Raji (cell line): ENCODE data around the gene MOG.

Source experiments
- POLR2A ChIP-seq: IDR thresholded peaks from 2 replicates; pipeline ENCODE4 v1.6.1; 2011; ENCODE audit warnings: low read depth, low read length, control low read depth; ENCODE audit not compliant: insufficient read depth

Gene MOG

DNA sequence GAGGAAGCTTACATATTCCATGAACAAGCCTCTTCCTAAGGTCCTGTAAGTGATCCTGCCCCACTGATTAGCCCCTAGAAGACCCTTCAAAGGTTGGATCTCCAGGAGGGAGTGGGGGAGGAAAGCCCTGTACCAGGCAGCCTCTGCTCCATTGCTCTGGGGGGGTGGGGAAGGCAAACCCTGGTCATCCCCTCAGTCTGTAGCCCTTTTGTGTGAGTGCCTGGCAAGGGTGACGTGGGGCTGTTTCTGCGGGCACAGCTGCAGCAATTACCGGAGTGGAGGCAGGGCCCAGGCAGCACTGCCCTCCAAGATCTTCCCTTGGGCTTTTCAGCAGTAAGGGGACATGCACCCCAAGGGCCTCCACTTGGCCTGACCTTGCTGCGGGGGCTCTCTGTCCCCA, at the start of gene MOG:
MOG (plus strand) TSS at position 295 of the 400 bp plus-strand sequence. CDS start 118 bp downstream, outside the sequence.
- no peak for TF ChIP-seq POLR2A

DNA sequence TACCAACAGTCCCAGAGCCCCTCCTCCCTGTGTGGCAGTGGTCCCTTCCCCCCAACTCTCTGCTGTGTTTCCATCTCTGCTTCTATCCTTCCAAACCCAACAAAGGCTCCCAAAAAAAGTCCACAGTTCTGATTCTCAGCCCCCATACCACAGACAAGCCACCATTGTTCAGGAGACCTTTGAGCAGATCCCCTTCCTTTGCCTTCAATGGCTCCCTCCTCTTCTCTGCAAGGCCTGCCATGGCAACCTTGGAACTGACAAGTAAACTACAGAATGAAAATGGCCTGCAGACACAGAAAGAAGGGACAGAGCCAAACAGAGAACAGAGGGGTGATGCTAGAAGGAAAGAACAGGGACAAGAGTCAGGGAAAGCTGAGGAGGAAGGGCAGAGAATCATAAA, 48.8 kb upstream of the MOG start:
- no peak for TF ChIP-seq POLR2A

DNA sequence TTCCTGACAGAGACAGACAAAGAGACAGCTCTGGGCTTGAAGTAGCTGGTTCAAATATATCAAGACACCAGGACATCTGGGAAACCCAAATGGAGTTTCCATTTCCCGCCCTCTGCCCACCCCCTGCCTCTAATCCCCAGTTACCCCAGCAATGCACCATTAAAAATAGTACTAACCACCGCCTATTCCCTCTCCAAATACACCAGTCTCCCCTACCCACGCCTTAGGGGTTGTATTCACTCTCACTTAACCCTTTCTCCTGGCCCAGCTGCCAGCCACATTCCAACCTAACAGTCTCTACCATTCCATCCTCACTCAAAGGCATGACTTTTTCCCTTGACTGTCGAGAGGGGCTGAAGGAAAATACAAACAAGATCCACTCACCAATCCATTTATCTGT, 46.4 kb upstream of the MOG start:
- TF ChIP-seq POLR2A: no peak

DNA sequence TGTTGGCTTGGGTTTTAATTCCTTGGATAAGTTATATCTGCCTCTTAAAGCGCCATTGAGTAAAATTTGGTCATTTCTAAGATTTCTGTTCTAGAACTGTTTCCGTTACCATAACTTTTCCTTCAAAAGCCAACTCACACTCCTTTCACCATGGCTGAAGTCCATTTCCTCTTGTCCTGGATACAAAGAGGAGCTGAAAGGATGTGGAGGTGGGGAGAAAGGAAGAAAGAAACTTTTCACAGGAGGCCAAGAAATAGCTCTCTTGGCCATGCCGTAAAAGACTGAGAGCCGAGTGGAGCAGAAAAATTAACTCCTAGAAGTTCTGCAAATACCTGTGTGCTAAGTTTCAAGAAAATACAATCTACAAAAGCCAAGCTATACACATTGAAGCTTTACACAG, 45.5 kb upstream of the MOG start:
- TF ChIP-seq POLR2A: no peak

DNA sequence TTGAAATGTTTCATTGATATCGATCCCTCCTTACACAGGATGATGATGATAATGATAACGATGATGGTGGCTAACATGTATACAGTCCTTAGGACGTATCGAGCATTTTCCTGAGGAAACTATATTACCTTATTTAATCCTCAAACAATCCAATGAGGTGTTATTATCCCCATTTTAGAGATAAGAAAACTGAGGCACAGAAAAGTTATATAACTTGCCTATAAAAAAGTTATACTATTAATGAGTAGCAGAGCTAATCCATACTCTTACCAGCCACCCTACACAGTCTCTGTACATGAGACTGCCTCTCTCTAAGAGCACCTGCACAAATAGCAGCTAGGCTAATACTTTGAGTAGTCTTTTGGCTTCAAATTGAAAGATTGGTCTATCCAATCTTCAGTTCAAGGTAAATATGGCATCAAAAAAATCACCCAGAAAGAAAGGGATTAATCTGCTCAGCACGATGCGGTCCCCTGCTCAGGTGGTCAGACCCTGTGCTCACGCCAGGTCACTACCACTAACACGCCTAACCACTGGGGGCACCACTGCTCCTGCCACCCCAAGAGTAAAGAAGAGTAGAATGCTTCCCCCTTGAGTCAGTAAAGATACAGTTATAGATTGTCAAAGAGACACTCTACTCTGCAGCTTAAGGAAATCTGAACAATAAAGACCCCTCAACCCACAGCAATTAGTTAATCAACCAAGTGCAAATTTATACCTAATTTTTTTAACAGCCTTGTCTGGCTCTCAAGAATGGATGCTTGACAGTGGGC, 38.9 kb upstream of the MOG start:
- TF ChIP-seq POLR2A: no peak

DNA sequence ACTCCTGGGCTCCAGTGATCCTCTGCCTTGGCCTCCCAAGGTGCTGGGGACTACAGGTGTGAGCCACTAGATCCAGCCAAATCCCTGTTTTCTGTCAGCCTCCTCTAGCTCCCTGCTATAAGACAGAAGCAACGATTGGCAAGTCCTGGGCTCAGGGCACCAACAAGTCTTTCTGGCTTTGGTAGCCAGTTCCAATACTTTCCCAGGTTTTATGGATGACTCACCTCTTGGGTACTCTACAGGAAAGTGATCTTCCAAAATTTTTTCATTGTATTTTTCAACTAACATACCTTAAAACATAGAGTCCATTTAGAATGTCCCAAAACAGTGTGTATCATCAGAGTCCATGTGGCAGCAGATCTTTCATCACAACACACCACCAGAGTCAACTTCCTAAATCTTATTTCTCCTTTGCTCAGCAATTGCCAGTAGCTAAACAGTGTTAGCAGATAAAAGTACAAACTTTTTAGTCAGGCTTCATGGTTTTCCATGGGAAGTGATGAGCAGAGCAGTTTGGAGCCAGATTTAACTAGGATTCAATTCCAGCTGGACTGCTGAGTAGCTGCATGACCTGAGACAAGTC, 37.2 kb upstream of the MOG start:
- TF ChIP-seq POLR2A: no peak

DNA sequence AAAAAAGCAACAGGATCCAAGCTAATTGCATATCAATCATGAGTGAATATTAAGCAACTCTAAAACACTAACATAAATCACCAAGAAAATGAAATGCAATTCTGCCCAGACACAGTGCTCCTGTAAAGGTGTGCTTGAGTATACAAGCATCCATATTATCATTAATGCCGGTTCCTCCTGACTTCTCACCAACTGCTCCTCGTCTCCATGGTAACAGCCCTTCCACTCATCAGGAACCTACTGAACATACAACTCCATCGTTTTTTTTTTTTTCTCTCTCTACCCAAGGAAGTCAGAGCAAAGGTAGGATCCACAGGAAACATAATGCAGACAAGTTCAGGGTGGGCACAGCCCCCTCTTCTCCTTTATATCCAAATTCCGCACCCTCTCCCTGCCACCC, 36.3 kb upstream of the MOG start:
- no peak for TF ChIP-seq POLR2A

DNA sequence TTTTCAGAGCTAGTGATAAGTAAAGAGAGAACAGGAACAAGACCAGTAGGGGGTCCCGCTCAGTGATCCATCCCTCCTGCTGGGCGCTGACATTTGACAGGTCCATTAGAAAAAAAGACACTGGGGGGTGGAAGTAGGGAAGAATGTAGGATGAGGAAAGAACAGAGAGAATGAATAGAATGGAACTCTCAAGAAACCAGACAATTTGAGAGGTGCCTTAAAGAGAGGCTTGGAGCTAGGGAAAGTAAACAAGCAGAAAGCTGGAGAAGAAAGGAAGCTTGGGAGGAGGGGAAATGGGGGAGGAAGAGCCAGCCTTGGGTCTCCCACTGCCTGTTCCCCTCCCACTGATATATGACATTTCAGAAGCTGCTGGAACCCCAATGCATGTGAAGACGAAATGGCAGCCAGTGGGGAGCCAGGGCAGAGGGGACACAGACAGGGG, 32.4 kb upstream of the MOG start:
- no peak for TF ChIP-seq POLR2A

DNA sequence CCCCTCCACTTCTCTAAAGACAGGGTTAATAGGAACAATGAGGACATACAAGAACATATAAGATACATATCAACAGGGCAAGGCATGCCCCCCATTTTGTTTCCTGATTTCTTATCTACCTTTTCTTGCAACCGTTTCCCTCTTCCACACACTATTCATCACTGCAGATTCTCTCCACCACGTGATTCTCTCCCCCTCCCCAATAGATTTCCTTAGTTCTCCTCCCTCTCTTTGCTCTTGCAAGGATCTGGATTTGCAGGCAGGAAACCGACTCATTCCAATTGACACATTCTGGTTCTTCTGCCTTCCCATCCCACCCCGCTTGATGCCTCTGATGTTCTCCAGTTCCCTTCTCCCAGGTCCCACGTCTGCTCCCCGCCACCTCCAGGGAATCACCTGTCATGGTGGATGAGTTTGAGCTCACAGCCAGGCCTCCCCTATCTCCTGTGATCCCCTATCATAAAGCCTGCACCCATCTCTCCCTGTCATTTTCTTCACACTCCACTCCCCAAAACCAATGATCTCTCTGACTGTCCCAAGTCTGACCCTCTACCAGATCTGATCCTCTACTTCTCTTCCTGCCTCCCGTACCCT, 31.5 kb upstream of the MOG start:
- no peak for TF ChIP-seq POLR2A

DNA sequence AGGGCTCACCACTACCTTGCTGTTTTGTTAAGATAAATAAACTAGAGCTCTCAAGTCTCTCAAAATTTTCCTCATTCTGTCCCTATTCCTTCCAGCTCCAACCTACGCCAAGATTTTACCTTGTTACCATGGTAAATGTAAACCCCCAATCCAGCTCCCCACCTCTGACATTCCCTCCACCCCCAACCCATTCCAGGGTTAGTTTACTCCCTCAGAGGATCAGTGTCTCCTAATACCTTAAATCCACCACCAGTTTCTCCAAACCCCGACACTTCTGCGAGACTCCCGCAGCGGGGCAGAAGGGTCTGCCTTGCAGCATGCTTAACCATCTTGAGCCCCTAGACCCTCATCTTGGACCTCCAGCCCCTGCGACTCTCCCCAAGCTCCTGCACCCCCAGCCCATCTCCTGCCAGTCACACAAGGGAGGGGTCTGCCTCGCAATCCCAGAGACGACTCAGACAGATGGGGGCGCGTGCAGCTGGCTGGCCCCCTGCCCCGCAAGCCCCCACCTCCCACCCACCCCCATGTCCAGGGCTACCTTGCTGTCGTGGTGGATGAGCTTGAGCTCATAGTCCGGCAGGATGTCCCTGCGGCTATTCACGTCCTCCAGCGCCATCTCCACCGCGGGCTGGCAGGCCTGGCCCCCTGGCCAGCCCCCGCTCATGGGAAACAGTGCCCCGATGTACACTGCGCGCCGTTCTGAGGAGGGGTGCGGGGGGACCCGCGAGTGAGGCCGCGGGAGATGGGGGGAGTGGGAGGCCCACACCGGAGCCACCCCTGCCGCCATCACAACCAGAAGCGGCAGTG, 29.7 kb upstream of the MOG start:
- no peak for TF ChIP-seq POLR2A

DNA sequence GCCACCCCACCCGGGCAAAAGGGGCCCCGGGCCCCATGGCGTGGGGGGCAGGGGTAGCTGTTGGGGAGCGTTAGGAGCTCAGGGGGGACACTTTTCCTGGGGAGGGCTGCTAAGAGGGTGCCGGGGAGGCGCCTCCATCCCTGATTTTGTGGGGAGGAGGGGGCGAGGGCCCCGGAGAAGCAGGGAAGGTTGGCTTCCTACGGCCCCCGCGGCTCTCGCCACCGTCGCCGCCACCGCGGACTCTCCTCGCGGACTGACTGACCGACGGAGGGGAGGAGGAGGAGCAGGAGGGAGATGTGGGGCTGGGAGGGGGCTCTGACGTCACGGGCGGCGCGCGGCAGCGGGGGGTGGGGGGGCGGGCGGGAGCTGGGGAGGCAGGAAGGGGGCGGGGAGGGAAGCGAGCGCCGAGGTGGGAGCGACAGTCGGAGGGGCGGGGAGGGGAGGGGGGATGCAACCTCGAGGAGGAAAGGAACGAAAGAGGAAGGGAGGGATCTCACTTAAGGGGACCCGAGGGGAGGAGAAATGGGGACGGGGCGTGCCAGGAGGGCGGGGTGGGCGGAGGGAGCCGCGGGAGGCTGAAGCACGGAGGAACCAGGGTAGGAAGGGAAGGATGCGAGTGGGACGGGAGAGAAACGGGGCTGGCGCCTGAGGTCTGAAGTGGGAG, 29.0 kb upstream of the MOG start:
- TF ChIP-seq POLR2A: no peak

DNA sequence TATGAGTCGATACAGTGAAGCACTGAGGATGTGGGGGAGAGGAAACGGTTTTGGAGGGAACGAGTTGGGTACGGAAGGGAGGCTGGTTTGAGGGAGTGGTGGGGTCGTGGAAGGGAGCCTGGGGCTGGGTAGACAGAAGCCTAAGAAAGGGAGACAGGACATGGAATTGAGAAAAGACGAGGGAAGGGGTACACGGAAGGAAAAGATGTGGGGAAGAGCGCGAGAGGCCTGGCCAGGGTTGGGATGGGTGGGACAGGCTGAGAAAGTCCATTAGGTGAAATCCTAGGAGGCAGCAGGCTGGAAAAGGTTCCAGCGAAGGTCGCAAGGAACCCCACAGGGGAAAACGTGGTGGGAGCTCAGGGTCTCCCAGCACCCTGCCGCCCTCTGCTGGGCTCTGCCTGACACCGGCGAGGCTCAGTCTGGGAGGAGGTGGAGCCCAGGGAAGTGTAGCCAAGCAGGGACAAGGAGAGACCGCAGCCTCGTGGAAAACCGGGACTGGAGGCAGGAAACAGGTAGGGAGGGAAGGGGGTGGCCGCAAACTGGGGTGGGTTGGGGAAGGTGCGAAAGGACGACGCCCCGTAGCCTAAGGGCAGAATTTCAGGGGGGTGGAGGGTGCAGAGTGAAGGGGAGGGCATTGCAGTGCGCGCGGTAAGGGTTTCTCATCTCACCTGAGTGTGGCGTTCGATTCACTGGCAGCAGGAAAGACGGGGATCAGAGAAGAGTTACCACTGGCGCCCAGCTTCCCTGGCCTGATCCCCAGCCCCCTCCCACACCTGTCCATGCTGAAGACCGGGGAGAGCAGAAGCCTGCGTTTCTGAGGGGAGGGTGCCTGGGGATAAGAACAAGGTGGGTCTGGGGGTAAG, 28.2 kb upstream of the MOG start:
- 0 out of 2 replicates have a peak, but pooled peaks have one; percentile 18 for TF ChIP-seq POLR2A

DNA sequence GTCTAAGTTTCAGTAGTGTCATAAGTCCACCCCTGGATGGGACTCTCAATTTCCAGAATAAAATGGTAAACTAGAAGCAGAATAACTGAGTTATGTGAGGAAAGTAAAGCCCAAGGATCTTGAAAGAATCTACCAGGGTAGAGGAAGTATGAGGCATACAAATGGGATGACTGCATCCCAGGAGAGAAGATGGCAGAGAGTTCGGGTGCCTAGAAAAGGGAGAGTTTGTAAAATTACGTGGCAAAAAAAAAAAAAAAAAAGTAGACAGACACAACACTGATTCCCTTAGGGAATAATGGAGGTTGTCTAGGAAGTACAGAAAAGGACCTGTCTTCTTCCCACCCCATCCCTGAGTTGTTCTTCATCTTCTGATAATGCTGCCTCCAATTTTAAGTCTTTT, 27.3 kb upstream of the MOG start:
- no peak for TF ChIP-seq POLR2A

DNA sequence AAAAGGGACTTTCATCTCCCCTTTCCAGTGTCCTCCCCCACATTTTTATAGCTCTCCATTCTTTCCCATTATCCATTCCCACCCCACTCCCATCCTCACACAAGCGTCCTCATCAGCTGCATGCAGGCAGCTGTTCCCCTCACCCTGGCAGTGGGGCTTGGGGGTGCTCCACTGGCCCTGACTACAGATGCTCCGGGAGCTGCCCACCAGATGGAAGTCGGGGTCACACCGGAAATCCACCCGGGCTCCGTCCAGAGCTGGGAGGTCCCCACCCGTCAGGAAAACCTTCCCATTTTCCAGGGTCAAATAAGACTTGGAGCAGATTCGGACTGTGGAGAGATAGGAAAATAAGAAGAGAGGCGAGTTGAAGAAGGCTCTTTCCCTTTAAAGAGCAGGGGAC, 26.6 kb upstream of the MOG start:
- TF ChIP-seq POLR2A: no peak
